ACC112 (cell line): ENCODE data around the gene GABPA.

ENCODE experiments used
- H2AFZ ChIP-seq: fragments of 200-600 bp; sonication (generic); one replicate; pipeline ENCODE4 v1.6.0; 2017; ENCODE audit warnings: antibody characterized with exemption, low read length; ENCODE audit not compliant: unreplicated experiment
- H3K27ac ChIP-seq: fragments of 200-600 bp; sonication (generic); 2 replicates; pipeline ENCODE4 v1.5.1; 2014; ENCODE audit warnings: low read depth, mild to moderate bottlenecking, antibody characterized with exemption, low read length, moderate library complexity
- H3K27me3 ChIP-seq: fragments of 200-600 bp; sonication (generic); 2 replicates; pipeline ENCODE4 v1.6.1; 2014; ENCODE audit warnings: mild to moderate bottlenecking, antibody characterized with exemption, low read length, moderate library complexity, mixed read lengths; ENCODE audit not compliant: insufficient read depth
- H3K36me3 ChIP-seq: fragments of 200-600 bp; sonication (generic); 2 replicates; pipeline ENCODE4 v1.6.1; 2016; ENCODE audit warnings: mild to moderate bottlenecking, antibody characterized with exemption, low read length, moderate library complexity, mixed read lengths; ENCODE audit not compliant: insufficient read depth
- H3K4me1 ChIP-seq: fragments of 200-600 bp; sonication (generic); one replicate; pipeline ENCODE4 v1.6.1; 2016; ENCODE audit warnings: low read length, mixed read lengths; ENCODE audit not compliant: insufficient read depth, unreplicated experiment, control insufficient read depth
- H3K4me3 ChIP-seq: fragments of 200-600 bp; sonication (generic); 2 replicates; pipeline ENCODE4 v1.5.1; 2014; ENCODE audit warnings: mild to moderate bottlenecking, low read depth, low read length
- H3K79me2 ChIP-seq: fragments of 200-600 bp; sonication (generic); one replicate; pipeline ENCODE4 v1.6.0; 2016; ENCODE audit warnings: low read length; ENCODE audit not compliant: control insufficient read depth, unreplicated experiment, insufficient read depth

Gene GABPA

DNA sequence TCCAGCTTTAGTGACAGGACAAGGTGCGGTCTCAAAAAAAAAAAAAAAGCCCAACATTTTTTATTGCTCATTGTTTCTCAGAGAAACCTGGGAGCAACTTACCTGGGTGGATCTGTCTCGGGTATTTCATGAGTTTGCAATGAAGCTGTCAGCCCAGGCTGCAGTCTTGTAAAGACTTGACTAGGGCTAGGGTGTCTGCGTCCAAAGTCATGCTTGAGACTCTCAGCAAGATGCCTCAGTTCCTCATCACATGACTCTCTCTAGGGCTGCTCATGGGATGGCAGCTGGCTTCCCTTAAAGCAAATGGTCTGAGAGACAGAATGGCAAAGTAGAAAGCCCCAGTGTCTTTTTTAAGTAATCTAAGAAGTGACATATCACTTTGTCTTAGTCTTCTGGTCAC is 8.1 kb downstream of the GABPA start:
- Histone ChIP-seq H3K79me2 (peaks cover 22% of the 10 kb centered on the region), H3K4me1 (no peaks in the 10 kb centered on the region), H3K36me3 (no peaks in the 10 kb centered on the region)

GRCh38 chr21:25744854-25745253 is 10.1 kb downstream of the GABPA start:
- no peak overlapping the region for H3K4me3 ChIP-seq
- H3K4me1 ChIP-seq, result no peaks in the 10 kb centered on the region
- H2AFZ ChIP-seq, result no peak overlapping the region
- no peaks in the 10 kb centered on the region for H3K36me3 ChIP-seq
- no peaks in the 10 kb centered on the region for H3K27me3 ChIP-seq
- H3K79me2 ChIP-seq, result peaks cover 4% of the 10 kb centered on the region
- no peak overlapping the region for H3K27ac ChIP-seq

More for the DNA sequence above, 8.1 kb downstream of the GABPA start:
- no peak overlapping the region for H3K4me3 ChIP-seq
- no peak overlapping the region for H2AFZ ChIP-seq
- no peak overlapping the region for H3K27ac ChIP-seq
- no peaks in the 10 kb centered on the region for H3K27me3 ChIP-seq

- Histone ChIP-seq H3K4me3 (no peak overlapping the region), H2AFZ (no peak overlapping the region), H3K27me3 (no peaks in the 10 kb centered on the region), H3K4me1 (no peaks in the 10 kb centered on the region), H3K27ac (no peak overlapping the region), H3K36me3 (peaks cover 7% of the 10 kb centered on the region; the same call in 1 of the 2 replicates), H3K79me2 (no peaks in the 10 kb centered on the region)
These were observed 15.3 kb downstream of the GABPA start for GRCh38 chr21:25750085-25750484.

GRCh38 chr21:25752416-25752815 is 17.6 kb downstream of the GABPA start:
- H3K36me3 ChIP-seq, result peaks cover 12% of the 10 kb centered on the region; the same call in 1 of the 2 replicates

GRCh38 chr21:25756190-25756932 is 21.6 kb downstream of the GABPA start:
- H3K27ac ChIP-seq, result no peak overlapping the region
- H3K36me3 ChIP-seq, result peaks cover 19% of the 10 kb centered on the region; the same call in 1 of the 2 replicates

More at GRCh38 chr21:25752416-25752815, 17.6 kb downstream of the GABPA start:
- Histone ChIP-seq H3K79me2 (no peaks in the 10 kb centered on the region), H3K27me3 (no peaks in the 10 kb centered on the region), H3K27ac (no peak overlapping the region), H3K4me3 (no peak overlapping the region), H3K4me1 (no peaks in the 10 kb centered on the region), H2AFZ (no peak overlapping the region)

DNA sequence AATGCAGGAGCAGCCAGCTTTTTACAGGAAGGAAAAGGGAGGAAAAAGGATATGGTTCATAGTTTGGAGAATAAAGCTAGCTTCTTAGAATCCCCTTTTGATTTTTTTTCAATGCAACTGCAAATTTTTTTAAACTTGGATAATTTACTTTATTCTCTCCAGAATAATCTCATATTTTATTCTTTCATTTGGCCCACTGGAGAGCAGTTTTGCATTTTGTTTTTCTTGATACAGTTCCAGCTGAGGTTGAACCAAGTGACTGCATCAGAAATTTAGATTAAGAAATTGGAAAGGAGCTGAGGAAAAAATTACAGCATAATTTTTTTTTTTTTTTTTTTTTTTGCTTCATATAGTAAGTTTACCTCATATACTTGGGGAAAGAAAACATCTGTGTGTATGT is 22.8 kb downstream of the GABPA start:
- Histone ChIP-seq H2AFZ (no peak overlapping the region), H3K4me3 (no peak overlapping the region), H3K27ac (no peak overlapping the region), H3K4me1 (peaks cover 4% of the 10 kb centered on the region), H3K79me2 (no peaks in the 10 kb centered on the region), H3K27me3 (no peaks in the 10 kb centered on the region), H3K36me3 (peaks cover 18% of the 10 kb centered on the region)

More at GRCh38 chr21:25756190-25756932, 21.6 kb downstream of the GABPA start:
- Histone ChIP-seq H3K79me2 (no peaks in the 10 kb centered on the region), H3K4me1 (peaks cover 4% of the 10 kb centered on the region), H3K27me3 (no peaks in the 10 kb centered on the region), H3K4me3 (no peak overlapping the region), H2AFZ (no peak overlapping the region)

- Histone ChIP-seq H3K4me3 (no peak overlapping the region), H3K4me1 (peaks cover 4% of the 10 kb centered on the region), H3K79me2 (no peaks in the 10 kb centered on the region), H3K27ac (no peak overlapping the region), H3K27me3 (no peaks in the 10 kb centered on the region), H2AFZ (no peak overlapping the region), H3K36me3 (peaks cover 26% of the 10 kb centered on the region)
These were observed 24.8 kb downstream of the GABPA start for GRCh38 chr21:25759573-25759972.

DNA sequence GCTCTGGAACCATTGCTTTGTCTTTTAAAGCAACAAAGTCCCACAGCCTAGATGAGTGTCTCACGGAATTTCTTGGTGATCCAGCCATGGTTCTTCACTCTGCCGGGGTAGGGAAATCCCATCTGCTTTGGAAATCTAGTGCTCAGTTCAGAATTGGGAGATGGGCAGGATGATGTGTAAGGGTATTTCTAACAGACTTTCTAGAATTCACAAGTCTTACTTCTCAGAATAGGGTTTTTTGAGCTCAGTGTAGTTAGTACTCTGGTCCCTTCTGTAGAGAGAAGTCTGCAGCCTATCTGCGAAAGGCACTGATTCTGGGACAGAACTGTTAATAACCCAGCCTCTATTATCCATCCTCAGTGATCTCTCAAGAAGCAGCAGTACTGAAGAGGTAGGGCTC is 25.3 kb downstream of the GABPA start:
- Histone ChIP-seq H3K4me3 (no peak overlapping the region), H3K79me2 (no peaks in the 10 kb centered on the region), H2AFZ (no peak overlapping the region), H3K4me1 (peaks cover 4% of the 10 kb centered on the region), H3K27ac (no peak overlapping the region), H3K36me3 (peaks cover 28% of the 10 kb centered on the region), H3K27me3 (no peaks in the 10 kb centered on the region)

GRCh38 chr21:25760677-25761076 is 25.9 kb downstream of the GABPA start:
- Histone ChIP-seq H3K79me2 (no peaks in the 10 kb centered on the region), H3K27ac (no peak overlapping the region), H3K4me3 (no peak overlapping the region), H3K4me1 (peaks cover 4% of the 10 kb centered on the region), H3K27me3 (no peaks in the 10 kb centered on the region), H3K36me3 (peaks cover 33% of the 10 kb centered on the region), H2AFZ (no peak overlapping the region)

- H3K27ac ChIP-seq, result no peak overlapping the region
- H3K4me1 ChIP-seq, result peaks cover 4% of the 10 kb centered on the region
- H3K79me2 ChIP-seq, result no peaks in the 10 kb centered on the region
- no peaks in the 10 kb centered on the region for H3K27me3 ChIP-seq
- H3K4me3 ChIP-seq, result no peak overlapping the region
- peaks cover 32% of the 10 kb centered on the region for H3K36me3 ChIP-seq
- H2AFZ ChIP-seq, result no peak overlapping the region
These were observed 29.3 kb downstream of the GABPA start for GRCh38 chr21:25764065-25764464.

GRCh38 chr21:25767921-25768320 is 33.1 kb downstream of the GABPA start:
- Histone ChIP-seq H2AFZ (no peak overlapping the region), H3K79me2 (no peaks in the 10 kb centered on the region)

More at GRCh38 chr21:25767921-25768320, 33.1 kb downstream of the GABPA start:
- Histone ChIP-seq H3K27ac (no peak overlapping the region), H3K4me1 (no peaks in the 10 kb centered on the region), H3K4me3 (no peak overlapping the region), H3K27me3 (no peaks in the 10 kb centered on the region), H3K36me3 (peaks cover 23% of the 10 kb centered on the region)
